Superior temporal gyrus (tissue), 1 donor: ENCODE data around the gene GPR119.
A peak's percentile ranks its signal among the peaks of the same experiment; 100 is the strongest.
"Not testable (repeated sequence)": the region's sequence is repeated elsewhere in the genome, so short reads cannot be mapped to it uniquely, and the experiment has no call there.

Experiments
- DNase-seq: peaks from one replicate; pipeline ENCODE4 v3.0.0-alpha.2; 2016; ENCODE audit errors: extremely low spot score

GPR119 gene

GRCh38 chrX:130339408-130340222 is 45.9 kb downstream of the GPR119 start, which contains the start of gene SLC25A14:
TSS of gene SLC25A14 (plus strand) at chrX:130339919. CDS start at chrX:130340279, 360 bp downstream.
- peak; percentile 69 for DNase-seq

- DNase-seq: not testable (repeated sequence)
Measured at GRCh38 chrX:130338869-130339268, 46.6 kb downstream of the GPR119 start.

GRCh38 chrX:130336531-130336930 is 48.9 kb downstream of the GPR119 start:
- no peak for DNase-seq
